Activated T-helper 17 cell treated with anti-CD3 and anti-CD28 coated beads, Interleukin-2, amount 50 U/mL, for 72 hours (primary cell): ENCODE data around the gene MRPL34. TPM values are rescaled to one million over a fixed set of nuclear protein-coding genes. Genes with fewer than 3 reads are reported as not detected.

Experiments
- ATAC-seq: fragments of 150-1000 bp; cut with Tn5 transposase; replicated peaks from 2 replicates; pipeline ENCODE4 v1.10.0; 2021; ENCODE audit warnings: mild to moderate bottlenecking, moderate library complexity
- H3K27ac Mint-ChIP-seq: one replicate; pipeline ENCODE4 v1.8.0; 2022; ENCODE audit warnings: mixed read lengths
- H3K27me3 Mint-ChIP-seq: one replicate; pipeline ENCODE4 v1.8.0; 2022; ENCODE audit warnings: mixed read lengths
- H3K36me3 Mint-ChIP-seq: one replicate; pipeline ENCODE4 v1.8.0; 2022; ENCODE audit warnings: low read depth, mild to moderate bottlenecking, mixed read lengths
- H3K4me1 Mint-ChIP-seq: one replicate; pipeline ENCODE4 v1.8.0; 2022; ENCODE audit warnings: mixed read lengths
- H3K4me3 Mint-ChIP-seq: one replicate; pipeline ENCODE4 v1.8.0; 2022; ENCODE audit warnings: mild to moderate bottlenecking, mixed read lengths
- H3K9me3 Mint-ChIP-seq: one replicate; pipeline ENCODE4 v1.8.0; 2022; ENCODE audit warnings: mixed read lengths
- total RNA-seq, 2 donors: library from RNA; stranded (reverse); gene quantifications; one replicate each; pipeline ENCODE4 v1.2.3, GENCODE V29; 2022

MRPL34 gene
- total RNA-seq, 2 donors from 2014 or later, result 56.2 to 95.9 TPM

DNA sequence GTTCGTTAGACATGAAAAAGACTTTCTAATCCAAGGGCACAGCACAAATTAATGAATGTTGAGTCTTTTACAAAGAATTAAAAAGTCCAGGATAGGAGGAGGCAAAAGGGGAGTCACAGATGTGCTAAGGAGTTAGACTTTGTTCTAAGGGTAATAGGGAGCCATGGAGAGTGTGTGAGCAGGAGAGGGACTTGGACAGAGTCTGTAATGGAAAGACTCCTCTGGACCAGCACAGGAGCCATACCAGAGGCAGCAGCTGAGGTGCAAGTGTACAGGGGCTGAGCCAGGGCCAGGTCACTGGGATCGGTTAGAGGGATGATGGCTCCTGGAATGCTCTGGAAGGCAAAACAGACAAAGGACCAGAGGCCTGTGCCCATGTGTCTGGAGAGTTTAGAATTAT lies 42.2 kb downstream of the MRPL34 start:
- ATAC-seq, result no peak
- Mint-ChIP-seq H3K4me3 (no peak overlapping the region), H3K27ac (no peak overlapping the region), H3K27me3 (peaks cover 13% of the 10 kb centered on the region), H3K36me3 (no peaks in the 10 kb centered on the region), H3K9me3 (no peaks in the 10 kb centered on the region), H3K4me1 (peaks cover 6% of the 10 kb centered on the region)

DNA sequence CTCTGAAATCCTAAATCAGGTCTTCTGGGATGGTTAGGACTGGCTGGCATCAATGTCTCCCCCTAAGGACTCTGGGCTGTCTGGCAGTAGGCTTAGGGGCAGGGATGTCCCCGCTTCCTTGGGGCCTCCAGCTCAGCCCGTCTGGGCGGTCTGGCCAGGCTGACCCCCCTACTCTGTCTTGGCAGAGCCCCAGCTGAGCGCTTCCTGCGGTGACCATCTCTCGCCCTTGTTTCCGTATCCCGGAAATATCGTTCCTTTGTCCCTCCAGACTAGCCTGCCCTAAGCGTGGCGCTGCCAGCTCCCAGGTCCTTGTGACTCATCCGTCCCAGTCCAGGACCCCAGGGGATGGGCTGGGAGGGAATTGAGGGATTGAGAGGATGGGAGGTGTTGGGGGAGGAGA lies 43.0 kb downstream of the MRPL34 start:
- Mint-ChIP-seq H3K27me3 (peaks cover 20% of the 10 kb centered on the region), H3K9me3 (no peaks in the 10 kb centered on the region), H3K4me3 (no peak overlapping the region), H3K4me1 (peaks cover 6% of the 10 kb centered on the region), H3K27ac (no peak overlapping the region), H3K36me3 (no peaks in the 10 kb centered on the region)
- no peak for ATAC-seq

DNA sequence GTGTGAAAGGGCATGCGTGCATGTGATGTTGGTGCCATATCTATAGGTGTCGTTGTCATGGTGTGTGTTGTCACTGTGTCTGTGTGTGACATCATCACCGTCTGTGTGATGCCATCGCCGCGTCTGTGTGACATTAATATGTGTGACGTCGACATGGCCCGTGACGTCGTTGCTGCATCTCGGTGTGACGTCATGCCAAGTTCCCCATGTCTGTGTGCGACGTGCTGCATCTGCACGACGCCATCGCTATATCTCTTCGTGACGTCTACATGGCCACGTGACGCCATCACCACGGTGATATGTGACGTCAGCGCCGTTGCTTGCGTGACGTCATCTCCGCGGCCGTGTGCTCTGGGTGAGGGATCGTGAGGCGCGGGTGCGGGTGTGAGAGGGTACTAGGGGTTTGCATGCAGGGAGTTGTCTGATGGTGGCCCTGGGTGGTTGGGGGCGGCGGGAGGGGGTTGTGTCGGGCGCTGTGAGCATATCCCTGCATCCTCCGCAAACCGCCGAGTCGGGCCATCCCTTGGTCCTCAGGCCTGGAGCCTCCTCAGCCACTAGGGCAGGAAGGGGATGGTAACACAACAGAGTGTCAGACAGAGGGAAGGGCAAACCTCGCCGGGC lies 46.3 kb downstream of the MRPL34 start:
- H3K4me3 Mint-ChIP-seq, result no peak overlapping the region
- no peaks in the 10 kb centered on the region for H3K36me3 Mint-ChIP-seq
- H3K4me1 Mint-ChIP-seq, result no peaks in the 10 kb centered on the region
- ATAC-seq, result no peak
- no peaks in the 10 kb centered on the region for H3K9me3 Mint-ChIP-seq
- H3K27ac Mint-ChIP-seq, result no peak overlapping the region
- peaks cover 21% of the 10 kb centered on the region for H3K27me3 Mint-ChIP-seq

DNA sequence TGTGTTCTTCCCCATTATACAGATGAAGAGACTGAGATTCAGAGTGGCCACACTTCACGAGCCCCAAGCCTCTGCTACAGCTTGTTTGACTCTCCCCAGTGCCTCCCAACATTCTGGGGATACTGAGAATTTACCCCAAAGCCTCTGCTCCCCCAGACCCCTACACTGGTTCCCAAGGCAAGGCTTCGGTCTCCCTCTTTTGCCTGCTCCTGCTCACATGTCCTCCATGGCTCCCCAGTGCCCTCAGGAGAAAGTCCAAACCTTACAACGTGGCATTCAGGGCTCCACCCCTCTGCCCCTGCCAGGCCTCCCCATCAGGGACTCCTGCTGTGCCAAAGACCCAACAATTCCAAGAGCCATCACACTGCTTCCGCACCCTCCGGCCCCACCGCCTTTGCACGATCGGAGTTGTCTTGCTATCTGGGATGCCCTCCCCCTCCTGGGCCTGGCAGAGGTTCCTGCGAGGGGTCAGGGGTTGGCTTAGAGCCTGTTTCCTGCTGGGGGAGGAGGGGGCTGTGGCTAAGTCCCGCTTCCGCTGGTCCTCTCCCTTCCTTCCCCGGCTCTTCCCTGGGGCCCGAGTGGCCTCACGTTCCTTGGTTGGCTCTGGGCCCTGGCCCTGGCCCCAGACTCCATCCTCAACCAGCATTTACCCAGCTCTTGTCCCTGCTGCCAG lies 47.1 kb downstream of the MRPL34 start:
- Mint-ChIP-seq H3K27ac (no peak overlapping the region), H3K4me1 (no peaks in the 10 kb centered on the region), H3K9me3 (no peaks in the 10 kb centered on the region), H3K27me3 (peaks cover 19% of the 10 kb centered on the region), H3K4me3 (no peak overlapping the region), H3K36me3 (no peaks in the 10 kb centered on the region)
- ATAC-seq, result no peak

DNA sequence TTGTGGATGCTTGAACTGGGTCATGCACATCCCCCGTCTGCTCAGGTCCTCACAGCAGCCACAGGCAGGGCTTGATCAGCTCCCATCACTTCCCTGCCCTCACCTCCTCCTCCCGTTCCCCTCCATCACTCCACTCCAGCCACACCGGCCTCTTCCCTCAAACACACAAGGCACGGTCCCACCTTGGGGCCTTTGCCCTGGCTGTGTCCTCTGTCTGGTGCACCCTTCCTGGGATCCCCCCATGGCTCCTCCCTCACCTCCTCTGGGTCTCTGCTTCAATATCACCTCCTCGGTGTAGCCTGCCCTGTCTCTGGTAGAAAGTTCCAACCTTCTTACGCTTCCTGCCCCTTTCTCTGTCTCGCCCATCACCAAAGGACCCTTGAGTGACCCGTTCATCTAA lies 47.7 kb downstream of the MRPL34 start:
- Mint-ChIP-seq H3K27ac (no peak overlapping the region), H3K9me3 (no peaks in the 10 kb centered on the region), H3K4me3 (no peak overlapping the region), H3K27me3 (peaks cover 16% of the 10 kb centered on the region), H3K36me3 (no peaks in the 10 kb centered on the region), H3K4me1 (no peaks in the 10 kb centered on the region)
- no peak for ATAC-seq

Other genes starting within 250 kb of the MRPL34 start
- 10 to 100 TPM; 26.0 to 35.2 TPM for gene HAUS8, start 230.4 kb upstream of the MRPL34 start, total RNA-seq
- gene MYO9B, start 230.1 kb upstream of the MRPL34 start, total RNA-seq, result 100 to 1,000 TPM; 149 to 152 TPM
- gene USE1, start 90.5 kb upstream of the MRPL34 start, total RNA-seq, result 10 to 100 TPM; 27.8 to 30.6 TPM
- gene OCEL1, start 79.6 kb upstream of the MRPL34 start, total RNA-seq, result 10 to 100 TPM; 14.1 to 17.6 TPM
- 1 to 10 TPM; 6.8 to 9.2 TPM for gene NR2F6, start 60.0 kb upstream of the MRPL34 start, total RNA-seq
- gene USHBP1, start 41.1 kb upstream of the MRPL34 start, total RNA-seq, result under 1 TPM; 0.26 to 0.48 TPM
- gene BABAM1, start 38.4 kb upstream of the MRPL34 start, total RNA-seq, result 100 to 1,000 TPM in 1 of 2 donors, 10 to 100 TPM in 1; 73.4 to 115 TPM
- gene ANKLE1, start 24.0 kb upstream of the MRPL34 start, total RNA-seq, result 10 to 100 TPM in 1 of 2 donors, 1 to 10 TPM in 1; 4.4 to 11.6 TPM
- 1 to 10 TPM; 8.0 to 8.5 TPM for gene ABHD8, start 2.4 kb upstream of the MRPL34 start, total RNA-seq
- gene DDA1, start 3.7 kb downstream of the MRPL34 start, total RNA-seq, result 10 to 100 TPM; 27.8 to 45.8 TPM
- gene ANO8, start 29.0 kb downstream of the MRPL34 start, total RNA-seq, result 1 to 10 TPM; 3.6 to 3.9 TPM
- 10 to 100 TPM; 14.7 to 29.6 TPM for gene GTPBP3, start 31.7 kb downstream of the MRPL34 start, total RNA-seq
- gene PLVAP, start 71.5 kb downstream of the MRPL34 start, total RNA-seq, result under 1 TPM in 1 of 2 donors, not detected in 1; 0.53 TPM
- 1 to 10 TPM; 1.8 to 4.8 TPM for gene CCDC194, start 88.3 kb downstream of the MRPL34 start, total RNA-seq
- gene BST2, start 99.8 kb downstream of the MRPL34 start, total RNA-seq, result 100 to 1,000 TPM; 130 to 154 TPM
- 10 to 100 TPM; 42.6 to 48.9 TPM for gene MVB12A, start 114.2 kb downstream of the MRPL34 start, total RNA-seq
- gene TMEM221, start 142.8 kb downstream of the MRPL34 start, total RNA-seq, result not detected
- not detected for gene NXNL1, start 155.1 kb downstream of the MRPL34 start, total RNA-seq
- 1 to 10 TPM; 3.8 to 6.7 TPM for gene SLC27A1, start 164.7 kb downstream of the MRPL34 start, total RNA-seq
- gene PGLS, start 205.8 kb downstream of the MRPL34 start, total RNA-seq, result 10 to 100 TPM; 49.0 to 61.8 TPM
- 10 to 100 TPM; 41.1 to 76.5 TPM for gene COLGALT1, start 249.8 kb downstream of the MRPL34 start, total RNA-seq